A673 (cell line): ENCODE results near the gene DIS3L2. TPM values are rescaled to one million over a fixed set of nuclear protein-coding genes. Genes with fewer than 3 reads are reported as not detected.
"Not testable (repeated sequence)": the region's sequence is repeated elsewhere in the genome, so short reads cannot be mapped to it uniquely, and the experiment has no call there.

Experiments
- BruUV-seq: library from RNA; stranded (reverse); fragments of 400-500 nt; replicated peaks from 2 replicates; lab custom pipeline; 2021; lab: Mats Ljungman, UMichigan
- CTCF ChIA-PET: fragments of 300-600 bp; sonication (Branson Sonifier 250); formaldehyde crosslinking; loops from one replicate; lab custom pipeline; 2022; ENCODE audit warnings: antibody characterized with exemption; lab: Charles Lee
- POLR2A ChIA-PET: fragments of 300-600 bp; sonication (Branson Sonifier 250); formaldehyde crosslinking; loops from one replicate; lab custom pipeline; 2022; ENCODE audit warnings: antibody characterized with exemption; ENCODE audit not compliant: low non-redundant PET; lab: Charles Lee
- DNase-seq: peaks from one replicate; pipeline ENCODE4 v3.0.0-alpha.2; 2015; ENCODE audit warnings: low spot score
- H3K27ac ChIP-seq: fragments of 200-600 bp; sonication (generic); 2 replicates; pipeline ENCODE4 v1.5.1; 2016; ENCODE audit warnings: mixed run types, low read depth, mild to moderate bottlenecking, mixed read lengths, antibody characterized with exemption, low read length; ENCODE audit not compliant: poor library complexity, severe bottlenecking
- H3K27me3 ChIP-seq: fragments of 200-600 bp; sonication (generic); replicated peaks from 2 replicates; pipeline ENCODE4 v1.6.1; 2017; ENCODE audit warnings: mixed run types, low read depth, mild to moderate bottlenecking, mixed read lengths, antibody characterized with exemption, low read length; ENCODE audit not compliant: insufficient read depth, poor library complexity
- H3K36me3 ChIP-seq: fragments of 200-600 bp; sonication (generic); 2 replicates; pipeline ENCODE4 v1.6.1; 2016; ENCODE audit warnings: mixed run types, mild to moderate bottlenecking, mixed read lengths, antibody characterized with exemption, low read length; ENCODE audit not compliant: insufficient read depth, poor library complexity, severe bottlenecking
- H3K4me1 ChIP-seq: fragments of 200-600 bp; sonication (generic); 2 replicates; pipeline ENCODE4 v1.6.1; 2017; ENCODE audit warnings: mixed run types, mild to moderate bottlenecking, mixed read lengths, antibody characterized with exemption, low read length; ENCODE audit not compliant: insufficient read depth, poor library complexity, severe bottlenecking
- H3K4me3 ChIP-seq: fragments of 200-600 bp; sonication (generic); 2 replicates; pipeline ENCODE4 v1.5.1; 2016; ENCODE audit warnings: low read depth, mixed run types, mild to moderate bottlenecking, mixed read lengths, low read length; ENCODE audit not compliant: poor library complexity, severe bottlenecking
- H3K9me3 ChIP-seq: fragments of 200-600 bp; sonication (generic); 2 replicates; pipeline ENCODE4 v1.6.1; 2016; ENCODE audit warnings: mixed run types, low read depth, mild to moderate bottlenecking, mixed read lengths, antibody characterized with exemption, low read length; ENCODE audit not compliant: poor library complexity, severe bottlenecking
- EZH2 ChIP-seq: fragments of 200-600 bp; sonication (generic); IDR thresholded peaks from 2 replicates; pipeline ENCODE4 v1.6.1; 2017; ENCODE audit warnings: borderline replicate concordance, low read depth, mild to moderate bottlenecking, mixed read lengths, antibody characterized with exemption, low read length; ENCODE audit not compliant: poor library complexity, severe bottlenecking
- intact Hi-C: fragments of 100-400 bp; cut with micrococcal nuclease; formaldehyde crosslinking; loops from one replicate; pipeline ENCODE4 v1.10.0; 2022; ENCODE audit not compliant: unreplicated experiment
- total RNA-seq: library from RNA; stranded (reverse); gene quantifications from 2 replicates; pipeline ENCODE4 v1.2.3, GENCODE V29; 2021
- TF ChIP-seq, protein P1 (sequence below): fragments of 300-800, 200-600 bp; sonication (generic); conservative IDR thresholded peaks from 2 replicates; pipeline ENCODE4 v1.5.1; 2017; ENCODE audit warnings: low read depth, mild to moderate bottlenecking, antibody characterized with exemption, low read length, moderate library complexity, mixed read lengths

The DIS3L2 gene
- total RNA-seq, 1 experiment from 2014 or later, result 38.7 TPM

DNA sequence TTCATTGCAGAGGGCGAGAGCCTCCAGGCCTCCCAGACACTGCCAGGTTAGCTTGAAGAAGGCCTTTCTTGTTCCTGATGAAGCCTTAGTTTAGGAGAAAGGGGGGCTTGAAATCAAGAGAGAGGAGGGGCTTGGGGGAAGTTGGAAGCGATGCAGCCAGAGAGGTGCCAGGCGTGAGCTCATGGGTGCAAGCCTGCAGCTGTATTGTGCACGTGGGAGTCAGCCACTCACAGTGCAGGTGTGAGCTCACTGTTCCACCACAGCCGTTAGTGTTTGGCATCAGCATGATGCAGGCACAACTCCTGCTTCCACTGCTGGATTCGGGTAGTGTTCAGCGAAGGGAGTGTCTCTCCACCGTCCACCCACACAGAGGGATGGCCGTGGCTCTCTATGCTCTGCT is 348.6 kb downstream of the DIS3L2 start:
- no peaks in the 10 kb centered on the region for H3K27me3 ChIP-seq
- TF ChIP-seq EZH2, result no peak
- TF ChIP-seq, protein P1, sequence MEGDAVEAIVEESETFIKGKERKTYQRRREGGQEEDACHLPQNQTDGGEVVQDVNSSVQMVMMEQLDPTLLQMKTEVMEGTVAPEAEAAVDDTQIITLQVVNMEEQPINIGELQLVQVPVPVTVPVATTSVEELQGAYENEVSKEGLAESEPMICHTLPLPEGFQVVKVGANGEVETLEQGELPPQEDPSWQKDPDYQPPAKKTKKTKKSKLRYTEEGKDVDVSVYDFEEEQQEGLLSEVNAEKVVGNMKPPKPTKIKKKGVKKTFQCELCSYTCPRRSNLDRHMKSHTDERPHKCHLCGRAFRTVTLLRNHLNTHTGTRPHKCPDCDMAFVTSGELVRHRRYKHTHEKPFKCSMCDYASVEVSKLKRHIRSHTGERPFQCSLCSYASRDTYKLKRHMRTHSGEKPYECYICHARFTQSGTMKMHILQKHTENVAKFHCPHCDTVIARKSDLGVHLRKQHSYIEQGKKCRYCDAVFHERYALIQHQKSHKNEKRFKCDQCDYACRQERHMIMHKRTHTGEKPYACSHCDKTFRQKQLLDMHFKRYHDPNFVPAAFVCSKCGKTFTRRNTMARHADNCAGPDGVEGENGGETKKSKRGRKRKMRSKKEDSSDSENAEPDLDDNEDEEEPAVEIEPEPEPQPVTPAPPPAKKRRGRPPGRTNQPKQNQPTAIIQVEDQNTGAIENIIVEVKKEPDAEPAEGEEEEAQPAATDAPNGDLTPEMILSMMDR, result no peak
- BruUV-seq, result no TSS peak
- H3K27ac ChIP-seq, result no peak overlapping the region
- DNase-seq, result no peak
- intact Hi-C loops, result no loop called here
- ChIA-PET CTCF (no interaction called here), POLR2A (interaction anchor here (0.7 kb wide), 1 partner anchor 118 kb away, joined by 3 read pairs; no protein-coding TSS in a partner anchor)
- no peak overlapping the region for H3K4me3 ChIP-seq
- peaks cover 16% of the 10 kb centered on the region for H3K9me3 ChIP-seq
- H3K36me3 ChIP-seq, result no peaks in the 10 kb centered on the region
- H3K4me1 ChIP-seq, result peaks cover 4% of the 10 kb centered on the region

DNA sequence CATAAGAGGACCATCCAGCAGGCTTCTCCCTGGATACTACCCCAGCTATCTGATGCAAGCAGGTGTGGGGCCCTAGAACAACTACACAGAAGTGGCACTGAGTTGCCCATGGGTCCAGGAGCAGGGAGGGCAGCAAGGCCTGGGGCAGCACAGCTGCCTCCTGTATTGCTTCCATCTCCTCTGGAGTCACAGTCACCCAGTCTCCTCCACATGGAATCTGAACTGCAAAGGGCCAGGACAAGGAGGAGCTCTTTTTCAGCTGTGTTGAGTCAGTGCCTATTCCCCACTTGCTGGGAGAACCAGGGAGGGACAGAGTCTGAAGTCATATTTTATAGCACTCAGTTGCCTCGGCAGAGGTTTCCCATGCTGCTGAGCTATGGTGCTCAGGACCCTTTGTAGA is 349.2 kb downstream of the DIS3L2 start:
- no peaks in the 10 kb centered on the region for H3K27me3 ChIP-seq
- POLR2A ChIA-PET, result no interaction called here

DNA sequence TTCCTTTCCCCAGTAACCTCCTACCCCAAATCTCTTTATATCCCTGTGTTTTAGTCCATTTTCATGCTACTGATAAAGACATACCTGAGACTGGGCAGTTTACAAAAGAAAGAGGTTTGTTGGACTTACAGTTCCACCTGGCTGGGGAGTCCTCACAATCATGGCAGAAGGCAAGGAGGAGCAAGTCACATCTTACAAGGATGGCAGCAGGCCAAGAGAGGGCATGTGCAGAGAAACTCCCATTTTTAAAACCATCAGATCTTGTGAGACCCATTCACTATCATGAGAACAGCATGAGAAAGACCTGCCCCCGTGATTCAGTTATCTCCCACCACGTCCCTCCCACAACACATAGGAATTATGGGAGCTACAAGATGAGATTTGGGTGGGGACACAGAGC is 352.1 kb downstream of the DIS3L2 start:
- H3K27me3 ChIP-seq, DNase-seq, POLR2A ChIA-PET, BruUV-seq, H3K36me3 ChIP-seq, H3K4me3 ChIP-seq, CTCF ChIA-PET, intact Hi-C loops, H3K27ac ChIP-seq: not testable (repeated sequence)
- peaks cover 13% of the 10 kb centered on the region for H3K4me1 ChIP-seq
- peaks cover 16% of the 10 kb centered on the region for H3K9me3 ChIP-seq

More for the DNA sequence above, 349.2 kb downstream of the DIS3L2 start:
- no peak overlapping the region for H3K4me3 ChIP-seq
- H3K36me3 ChIP-seq, result no peaks in the 10 kb centered on the region
- BruUV-seq, result no TSS peak
- intact Hi-C loops, result no loop called here
- H3K9me3 ChIP-seq, result peaks cover 16% of the 10 kb centered on the region
- no peak overlapping the region for H3K27ac ChIP-seq
- TF ChIP-seq, protein P1, result no peak
- TF ChIP-seq EZH2, result no peak
- H3K4me1 ChIP-seq, result peaks cover 4% of the 10 kb centered on the region
- no peak for DNase-seq
- CTCF ChIA-PET, result no interaction called here
